Lower lobe of right lung (tissue), 2 donors: ENCODE measurements around the gene MAT1A. TPM values are rescaled to one million over a fixed set of nuclear protein-coding genes. Genes with fewer than 3 reads are reported as not detected.
A peak's percentile ranks its signal among the peaks of the same experiment; 100 is the strongest.
"Not testable (repeated sequence)": the region's sequence is repeated elsewhere in the genome, so short reads cannot be mapped to it uniquely, and the experiment has no call there.

Source experiments
- ATAC-seq, 2 donors: fragments of 200-7000 bp; cut with Tn5 transposase; one replicate each; pipeline ENCODE4 v1.9.1; 2020 to 2022; ENCODE audit warnings: mild to moderate bottlenecking in 2 of 2, moderate library complexity in 2 of 2
- DNase-seq: peaks from one replicate; pipeline ENCODE4 v3.0.0-alpha.2; 2020
- H3K27ac ChIP-seq: fragments of 200-600 bp; one replicate; pipeline ENCODE4 v1.8.0; 2022
- H3K27me3 ChIP-seq: fragments of 200-600 bp; one replicate; pipeline ENCODE4 v1.8.0; 2022; ENCODE audit warnings: low read depth
- H3K36me3 ChIP-seq: fragments of 200-600 bp; one replicate; pipeline ENCODE4 v1.8.0; 2022; ENCODE audit warnings: mild to moderate bottlenecking
- H3K4me1 ChIP-seq: fragments of 200-600 bp; one replicate; pipeline ENCODE4 v1.8.0; 2022
- H3K4me3 ChIP-seq: fragments of 200-600 bp; one replicate; pipeline ENCODE4 v1.8.0; 2022; ENCODE audit warnings: mild to moderate bottlenecking
- H3K9me3 ChIP-seq: fragments of 200-600 bp; one replicate; pipeline ENCODE4 v1.8.0; 2022
- CTCF ChIP-seq: fragments of 200-600 bp; IDR thresholded peaks from one replicate; pipeline ENCODE4 v1.8.0; 2022; ENCODE audit warnings: antibody characterized with exemption, mild to moderate bottlenecking
- intact Hi-C: fragments of 100-400 bp; cut with DNase I; formaldehyde crosslinking; loops from one replicate; pipeline ENCODE4 v1.11.0; 2022
- total RNA-seq: library from RNA; stranded (reverse); fragmentation: NEBNext Ultra II Directional; extraction: Animal tissue kit (Norgen Biotek cat#: 25700); gene quantifications from one replicate; pipeline ENCODE4 v1.2.1, GENCODE V29; 2021
- donor health status: DM: no; HTN: yes; CAD: no; lungs with severe emphysema.

MAT1A gene
- total RNA-seq, 1 donor from 2014 or later = 1.0 TPM

- no peaks in the 10 kb centered on the region for H3K27me3 ChIP-seq
- no peak overlapping the region for H3K27ac ChIP-seq
- TF ChIP-seq CTCF = no peak
- H3K36me3 ChIP-seq = no peaks in the 10 kb centered on the region
- H3K9me3 ChIP-seq = no peaks in the 10 kb centered on the region
- intact Hi-C loops = no loop called here
- no peak for DNase-seq
- peak; percentile 26 to 32 for ATAC-seq
- H3K4me3 ChIP-seq = no peak overlapping the region
- H3K4me1 ChIP-seq = peaks cover 13% of the 10 kb centered on the region
These were observed 36.0 kb downstream of the MAT1A start for GRCh38 chr10:80253266-80253962.

DNA sequence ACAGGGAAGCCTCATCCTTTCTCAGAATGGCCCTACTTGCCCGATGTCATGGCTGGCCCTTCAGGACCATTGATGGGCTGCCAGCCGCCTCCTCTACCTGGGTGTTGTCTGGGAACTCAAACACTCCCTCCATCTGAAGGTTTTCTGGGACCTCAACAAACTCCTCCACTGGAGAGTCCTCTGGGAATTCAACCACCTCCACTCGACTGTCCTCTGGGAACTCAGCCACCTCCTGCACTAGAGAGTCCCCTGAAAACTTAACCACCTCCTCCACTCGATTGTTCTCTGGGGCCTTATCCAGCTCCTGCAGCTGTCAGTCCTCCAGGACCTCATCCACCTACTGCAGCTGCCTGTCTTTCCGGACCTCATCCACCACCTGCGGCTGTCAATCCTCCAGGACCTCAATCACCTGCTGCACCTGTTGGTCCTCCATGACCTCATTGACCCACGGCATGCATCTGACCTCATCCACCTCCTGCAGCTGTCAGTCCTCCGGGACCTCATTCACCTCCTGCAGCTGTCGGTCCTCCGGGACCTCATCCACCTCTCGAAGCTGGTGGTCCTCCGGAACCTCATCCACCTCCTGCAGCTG lies 37.1 kb downstream of the MAT1A start:
- ATAC-seq = peak in 1 of 2 donors; percentile 37
- Histone ChIP-seq H3K36me3 (no peaks in the 10 kb centered on the region), H3K9me3 (no peaks in the 10 kb centered on the region), H3K27ac (no peak overlapping the region), H3K4me1 (peaks cover 13% of the 10 kb centered on the region), H3K4me3 (no peak overlapping the region), H3K27me3 (no peaks in the 10 kb centered on the region)
- DNase-seq = no peak
- TF ChIP-seq CTCF = no peak
- intact Hi-C loops = no loop called here

DNA sequence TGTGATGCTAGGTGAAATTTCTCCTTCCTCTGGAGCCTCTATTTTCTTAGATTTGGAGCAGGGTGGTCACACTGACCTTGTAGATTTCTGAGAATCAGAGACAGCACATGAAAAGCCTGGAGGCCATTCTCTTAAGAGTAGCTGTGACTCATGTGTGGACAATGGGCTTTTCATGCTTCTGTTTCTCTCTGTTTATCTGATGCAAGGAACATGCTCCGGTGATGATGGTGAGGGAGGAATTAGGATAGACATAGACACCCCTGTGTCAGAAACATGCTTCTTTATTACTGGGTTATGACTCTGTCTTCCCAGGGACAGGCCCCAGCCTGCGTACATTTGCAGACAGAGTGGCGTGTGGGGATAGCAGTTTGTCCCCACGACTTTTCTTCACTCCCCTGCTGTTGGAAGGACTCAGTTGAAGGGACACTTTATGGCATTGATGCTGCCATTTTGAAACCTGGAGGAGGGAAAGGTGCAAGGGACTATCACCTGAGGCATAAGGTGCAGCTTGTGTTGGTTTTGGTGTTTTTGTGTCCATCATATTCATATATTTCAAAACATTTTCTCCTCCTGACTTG lies 37.7 kb downstream of the MAT1A start:
- intact Hi-C loops, H3K27ac ChIP-seq, H3K4me3 ChIP-seq, H3K9me3 ChIP-seq, H3K27me3 ChIP-seq, DNase-seq, H3K36me3 ChIP-seq, ATAC-seq: not testable (repeated sequence)
- peaks cover 13% of the 10 kb centered on the region for H3K4me1 ChIP-seq

DNA sequence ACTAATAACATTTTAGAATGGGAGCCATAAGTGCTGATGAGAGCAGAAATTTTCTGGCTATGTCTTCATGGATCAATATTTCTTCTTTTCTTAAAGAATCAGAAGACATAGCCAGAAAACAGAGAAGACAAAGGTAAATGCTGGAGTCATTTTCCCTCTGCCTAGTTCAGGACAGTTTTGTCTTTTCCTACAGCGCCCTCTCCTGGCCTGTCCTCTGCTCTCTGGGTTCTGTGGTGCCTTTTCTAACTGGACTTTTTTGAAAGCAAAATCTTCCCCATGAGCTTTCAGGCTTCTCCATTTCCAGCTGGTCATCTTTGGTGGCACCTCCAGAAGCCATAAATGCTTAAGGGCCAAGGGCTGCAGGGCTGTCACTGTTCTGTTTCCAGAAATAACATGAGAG lies 39.1 kb downstream of the MAT1A start:
- H3K27me3 ChIP-seq, intact Hi-C loops, DNase-seq, H3K4me3 ChIP-seq, H3K27ac ChIP-seq, H3K9me3 ChIP-seq, H3K36me3 ChIP-seq: not testable (repeated sequence)
- peak; percentile 57 to 71 for ATAC-seq
- peaks cover 13% of the 10 kb centered on the region for H3K4me1 ChIP-seq

DNA sequence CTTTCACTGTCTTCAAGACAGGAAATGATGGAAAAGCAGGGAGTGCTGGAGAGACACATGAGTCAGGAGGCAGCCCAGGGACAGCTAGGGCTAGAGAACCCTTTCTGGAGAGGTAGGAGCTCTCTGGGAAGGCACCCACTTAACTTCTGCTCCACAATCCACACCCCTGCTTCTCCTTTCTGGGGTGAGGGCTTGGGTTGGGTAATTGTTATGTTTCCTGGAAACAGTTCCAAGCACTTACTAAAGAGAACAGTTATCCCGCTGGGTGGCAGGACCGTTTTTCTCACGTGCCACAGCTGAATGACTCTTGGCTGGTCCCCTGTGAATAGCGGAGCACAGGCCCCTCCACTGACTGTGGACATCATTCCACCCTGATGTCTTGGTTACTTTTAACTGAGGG lies 39.6 kb downstream of the MAT1A start:
- peak; percentile 70 for ATAC-seq
- not testable (repeated sequence) for H3K4me3 ChIP-seq

DNA sequence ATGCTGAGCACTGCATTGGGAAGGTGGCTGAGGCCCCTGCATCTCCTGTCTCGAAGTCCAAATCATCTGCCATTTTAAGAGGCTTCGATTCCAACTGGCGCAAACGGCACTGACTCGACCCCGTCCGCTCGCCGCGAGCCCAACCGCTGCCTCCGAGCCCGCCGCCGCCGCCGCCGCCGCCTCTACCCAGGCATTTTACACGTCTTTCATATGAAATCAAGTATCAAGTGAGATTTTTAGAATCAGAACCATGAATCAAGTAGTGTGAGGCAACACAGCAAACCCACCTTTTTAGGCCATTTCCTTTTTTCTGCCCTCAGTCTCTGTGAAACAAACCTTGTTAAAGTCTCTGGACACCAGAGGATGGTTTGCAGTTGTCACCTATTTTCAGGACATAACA lies 41.8 kb downstream of the MAT1A start:
- H3K4me1 ChIP-seq, ATAC-seq, DNase-seq, H3K36me3 ChIP-seq, H3K9me3 ChIP-seq, intact Hi-C loops, H3K27me3 ChIP-seq, H3K27ac ChIP-seq, H3K4me3 ChIP-seq: not testable (repeated sequence)

More for the DNA sequence above, 39.6 kb downstream of the MAT1A start:
- intact Hi-C loops, H3K27me3 ChIP-seq, H3K36me3 ChIP-seq, H3K27ac ChIP-seq, DNase-seq, H3K9me3 ChIP-seq: not testable (repeated sequence)
- H3K4me1 ChIP-seq = peaks cover 13% of the 10 kb centered on the region

DNA sequence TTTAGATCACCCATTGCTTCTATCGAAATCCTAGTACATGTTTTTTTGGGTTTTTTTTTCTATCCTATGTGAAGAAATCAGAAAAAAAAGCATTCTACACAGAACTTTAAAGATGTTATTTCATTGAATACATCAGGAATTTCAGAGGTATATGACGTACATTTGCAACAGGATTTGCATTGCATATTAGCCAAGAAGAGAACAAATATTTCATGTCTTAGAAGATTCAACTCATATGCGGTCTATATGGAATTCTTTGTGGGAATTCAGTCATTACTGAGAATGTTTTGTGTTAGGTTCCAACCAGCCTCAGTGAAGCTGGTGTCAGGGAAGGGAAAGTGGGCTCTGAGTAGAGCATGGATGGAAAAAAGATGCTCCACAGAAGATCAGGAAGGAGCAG lies 45.1 kb downstream of the MAT1A start:
- DNase-seq, H3K4me3 ChIP-seq, H3K27me3 ChIP-seq, H3K9me3 ChIP-seq, H3K4me1 ChIP-seq, H3K27ac ChIP-seq, ATAC-seq, H3K36me3 ChIP-seq, intact Hi-C loops: not testable (repeated sequence)

DNA sequence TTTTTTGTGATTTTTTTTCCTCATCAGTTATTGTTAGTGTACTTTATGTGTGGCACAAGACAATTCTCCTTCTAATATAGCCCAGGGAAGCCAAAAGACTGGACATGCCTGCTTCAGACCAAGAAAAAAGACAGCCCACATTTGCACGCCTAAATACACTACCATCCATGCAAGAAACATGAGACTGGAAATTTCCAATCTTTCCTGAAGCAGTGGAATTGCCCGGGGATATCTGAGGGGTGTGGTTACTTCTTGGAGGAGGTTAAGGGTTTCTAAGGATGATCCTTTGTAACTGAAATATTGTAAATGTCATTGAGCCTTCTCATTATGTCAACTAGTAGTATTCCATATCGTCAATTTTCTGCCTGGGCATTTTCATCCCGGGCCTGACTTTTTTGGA lies 47.1 kb downstream of the MAT1A start:
- intact Hi-C loops, H3K27me3 ChIP-seq, H3K36me3 ChIP-seq, DNase-seq, H3K27ac ChIP-seq, H3K4me1 ChIP-seq, H3K4me3 ChIP-seq, H3K9me3 ChIP-seq, ATAC-seq: not testable (repeated sequence)

- H3K4me3 ChIP-seq, ATAC-seq, intact Hi-C loops, H3K9me3 ChIP-seq, H3K36me3 ChIP-seq, H3K27me3 ChIP-seq, H3K4me1 ChIP-seq, H3K27ac ChIP-seq, DNase-seq: not testable (repeated sequence)
These were observed 53.0 kb downstream of the MAT1A start for GRCh38 chr10:80236457-80236856.

DNA sequence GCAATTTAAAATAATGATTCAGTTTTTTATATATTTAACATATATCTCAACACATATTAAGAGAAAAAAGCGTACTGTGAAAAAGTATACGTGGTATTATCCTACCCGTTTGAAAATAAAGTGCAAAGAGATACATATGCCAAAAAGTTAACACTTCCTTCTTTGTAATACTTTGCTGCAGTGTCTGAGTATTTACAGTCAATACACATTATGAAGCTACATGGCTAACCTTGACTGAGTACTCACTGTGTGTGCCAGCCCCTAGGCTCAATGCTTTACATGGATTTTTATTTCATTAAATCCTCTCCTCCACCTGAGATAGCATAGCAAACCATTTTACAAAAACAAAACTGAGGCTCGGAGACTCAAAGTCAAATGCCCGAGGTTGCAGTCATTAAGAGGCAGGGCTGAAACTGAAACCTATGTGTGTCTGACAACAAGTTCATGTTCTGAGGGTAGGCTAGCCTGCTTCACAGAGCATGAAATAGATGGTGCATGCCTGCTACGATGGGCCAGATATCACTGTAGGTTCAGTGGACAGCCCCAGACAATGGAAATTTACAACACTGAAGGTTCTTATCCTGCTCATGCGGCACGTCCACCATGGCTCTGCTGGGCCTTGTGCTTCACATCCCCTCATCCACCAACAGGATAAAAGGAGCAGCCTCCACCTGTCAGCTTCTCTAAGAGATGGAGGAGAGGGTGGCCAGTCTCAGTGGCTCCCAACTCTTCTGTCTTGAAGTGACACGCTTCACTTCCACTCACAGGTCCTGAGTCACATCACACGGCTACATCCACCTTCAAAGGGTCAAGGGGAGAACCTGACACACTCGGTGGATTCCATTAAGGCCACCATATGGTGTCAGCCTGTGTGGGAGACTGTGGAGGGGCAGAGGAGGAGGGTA lies 54.9 kb downstream of the MAT1A start:
- H3K27me3 ChIP-seq, H3K36me3 ChIP-seq, H3K4me3 ChIP-seq, H3K4me1 ChIP-seq, H3K27ac ChIP-seq, H3K9me3 ChIP-seq, intact Hi-C loops, DNase-seq: not testable (repeated sequence)
- peak in 1 of 2 donors; percentile 21 for ATAC-seq

GRCh38 chr10:80233871-80234270 lies 55.6 kb downstream of the MAT1A start:
- intact Hi-C loops, ATAC-seq, H3K27ac ChIP-seq, H3K4me1 ChIP-seq, H3K36me3 ChIP-seq, DNase-seq, H3K27me3 ChIP-seq, H3K4me3 ChIP-seq, H3K9me3 ChIP-seq: not testable (repeated sequence)
